ENCODE data around the gene SPAG16. TPM values are rescaled to one million over a fixed set of nuclear protein-coding genes. Genes with fewer than 3 reads are reported as not detected.

The SPAG16 gene
- total RNA-seq, 1 experiment from 2014 or later: 0.30 TPM

- Histone ChIP-seq H3K36me3 (ENCODE audit: control insufficient read depth in 1 of 2, insufficient read depth in 2 of 2, low read length in 2 of 2) (no peaks in the 10 kb centered on the region), H3K27ac (ENCODE audit: low read depth, low read length) (no peak overlapping the region), H3K9me2 (ENCODE audit: insufficient read depth) (no peaks in the 10 kb centered on the region), H3K4me2 (ENCODE audit: low read length) (no peak overlapping the region), H3K4me1 (ENCODE audit: control insufficient read depth in 1 of 2, insufficient read depth in 2 of 2, low read length in 2 of 2) (no peaks in the 10 kb centered on the region), H2AFZ (ENCODE audit: low read depth, low read length, poor library complexity, severe bottlenecking) (no peak overlapping the region), H4K20me1 (ENCODE audit: insufficient read depth) (no peaks in the 10 kb centered on the region), H3K9me3 (ENCODE audit: control insufficient read depth in 1 of 2, insufficient read depth in 1 of 2, low read depth in 1 of 2, low read length in 2 of 2) (no peaks in the 10 kb centered on the region), H3K9ac (ENCODE audit: low read length) (no peak overlapping the region), H3K4me3 (replicated peaks in 1 of 2; ENCODE audit: low read depth in 1 of 2, low read length in 2 of 2) (no peak overlapping the region), H3K79me2 (ENCODE audit: insufficient read depth, low read length) (no peaks in the 10 kb centered on the region), H3K27me3 (ENCODE audit: insufficient read depth, low read length) (no peaks in the 10 kb centered on the region)
- no peak for DNase-seq (ENCODE audit: low read depth, low spot score)
- ATAC-seq: no peak
- no TSS peak for BruUV-seq (replicated peaks)
- ChIA-PET CTCF (no interaction called here), POLR2A (no interaction called here), RAD21 (ENCODE audit: low non-redundant PET in 1 of 2, low total read pairs in 2 of 2, uncharacterized antibody in 2 of 2, unreplicated experiment in 2 of 2) (no interaction called here)
- no peak for TF ChIP-seq FOSL1 (IDR thresholded peaks at IDR 0.05; ENCODE audit: low read depth)
- no peak for TF ChIP-seq SRF (IDR thresholded peaks at IDR 0.05; ENCODE audit: low read depth)
- TF ChIP-seq REST (IDR thresholded peaks at IDR 0.05; ENCODE audit: low read depth): no peak
- TF ChIP-seq MAX (IDR thresholded peaks at IDR 0.05): no peak
- no peak for TF ChIP-seq EZH2 (IDR thresholded peaks at IDR 0.05)
- no peak for TF ChIP-seq CEBPB (IDR thresholded peaks at IDR 0.05; ENCODE audit: low read depth)
- TF ChIP-seq CTCF (IDR thresholded peaks at IDR 0.05 in 2 of 3, conservative IDR thresholded peaks at IDR 0.05 in 1 of 3; ENCODE audit: borderline replicate concordance in 1 of 3, insufficient read depth in 1 of 3, low read depth in 2 of 3, low read length in 2 of 3): no peak
- TF ChIP-seq JUND (IDR thresholded peaks at IDR 0.05): no peak
- TF ChIP-seq EZH2phosphoT487 (IDR thresholded peaks at IDR 0.05; ENCODE audit: borderline replicate concordance): no peak
- TF ChIP-seq TCF7L2 (IDR thresholded peaks at IDR 0.05; ENCODE audit: borderline replicate concordance, extremely low read depth, insufficient read depth, insufficient read length): no peak
- TF ChIP-seq ZFX (IDR thresholded peaks at IDR 0.05): no peak
- intact Hi-C loops (cut with micrococcal nuclease): no loop called here
Observed at GRCh38 chr2:213679894-213680293, 395.6 kb downstream of the SPAG16 start.
